GM12891 (cell line): Measurements from ENCODE around the gene SUMF1.

Experiments used
- DNase-seq: peaks from one replicate; pipeline ENCODE4 v3.0.0; 2011; ENCODE audit warnings: low spot score; ENCODE audit not compliant: insufficient read length
- FAIRE-seq: peaks from 2 replicates; lab custom pipeline; 2011; peaks lifted over from hg19 to GRCh38; lab: Jason Lieb, UNC
- PAX5 ChIP-seq: IDR thresholded peaks from 2 replicates; pipeline ENCODE4 v1.6.1; 2011; ENCODE audit warnings: low read length, moderate library complexity, mild to moderate bottlenecking; ENCODE audit not compliant: insufficient read depth, severe bottlenecking
- POLR2A ChIP-seq: IDR thresholded peaks from 2 replicates; pipeline ENCODE4 v1.6.1; 2011; ENCODE audit warnings: low read depth, low read length, control low read depth
- POLR2AphosphoS5 ChIP-seq: IDR thresholded peaks from 2 replicates; pipeline ENCODE4 v1.6.1; 2011; ENCODE audit warnings: low read depth, low read length, control low read depth
- POU2F2 ChIP-seq: IDR thresholded peaks from 2 replicates; pipeline ENCODE4 v1.6.1; 2011; ENCODE audit warnings: low read depth, mild to moderate bottlenecking, control low read depth, low read length, moderate library complexity
- SPI1 ChIP-seq: IDR thresholded peaks from 2 replicates; pipeline ENCODE4 v1.6.1; 2011; ENCODE audit warnings: low read depth, low read length, control low read depth
- TAF1 ChIP-seq: IDR thresholded peaks from 2 replicates; pipeline ENCODE4 v1.6.1; 2011; ENCODE audit warnings: low read depth, low read length, control low read depth

The SUMF1 gene

GRCh38 chr3:4314688-4315087 is 152.4 kb downstream of the SUMF1 start:
- FAIRE-seq (no peak), DNase-seq (no peak)
- TF ChIP-seq SPI1 (no peak), POLR2A (no peak), POLR2AphosphoS5 (no peak), POU2F2 (no peak), TAF1 (no peak), PAX5 (no peak)

DNA sequence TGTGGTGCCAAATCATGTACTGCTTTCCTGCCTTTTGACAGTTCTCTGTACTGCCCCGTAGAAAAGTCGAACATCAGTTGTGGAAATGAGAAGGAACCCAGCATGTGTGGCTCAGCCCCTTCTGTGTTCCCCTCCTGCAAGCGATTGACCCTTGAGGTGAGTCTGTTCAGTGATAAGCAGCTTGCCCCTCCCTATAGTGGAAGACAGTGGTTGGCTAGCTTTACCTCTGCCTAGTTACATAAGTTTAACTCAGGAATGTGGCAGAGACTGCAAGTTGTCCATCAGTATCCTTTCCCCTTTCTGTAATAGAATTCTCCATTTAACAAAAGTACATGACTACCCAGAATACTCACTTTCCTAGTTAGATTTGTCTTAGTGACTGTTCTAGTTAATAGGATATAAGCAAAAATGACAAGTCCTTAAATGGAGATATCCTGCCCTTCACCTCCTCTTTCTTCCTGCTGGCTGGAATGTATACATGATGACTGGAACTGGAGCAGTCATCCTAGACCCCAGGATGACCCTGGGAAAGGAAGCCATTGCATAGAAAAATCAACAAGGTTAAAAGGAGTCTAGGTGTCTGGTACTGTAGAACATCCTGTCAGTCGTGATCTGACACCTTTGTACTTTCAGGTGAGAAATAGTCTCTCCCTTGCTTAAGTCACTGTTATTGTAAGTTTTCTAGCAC is 153.3 kb downstream of the SUMF1 start:
- DNase-seq = no peak
- no peak for TF ChIP-seq POU2F2
- TF ChIP-seq TAF1 = no peak
- TF ChIP-seq PAX5 = no peak
- no peak for TF ChIP-seq POLR2A
- TF ChIP-seq POLR2AphosphoS5 = no peak
- no peak for TF ChIP-seq SPI1
- FAIRE-seq = peak; percentile 20

DNA sequence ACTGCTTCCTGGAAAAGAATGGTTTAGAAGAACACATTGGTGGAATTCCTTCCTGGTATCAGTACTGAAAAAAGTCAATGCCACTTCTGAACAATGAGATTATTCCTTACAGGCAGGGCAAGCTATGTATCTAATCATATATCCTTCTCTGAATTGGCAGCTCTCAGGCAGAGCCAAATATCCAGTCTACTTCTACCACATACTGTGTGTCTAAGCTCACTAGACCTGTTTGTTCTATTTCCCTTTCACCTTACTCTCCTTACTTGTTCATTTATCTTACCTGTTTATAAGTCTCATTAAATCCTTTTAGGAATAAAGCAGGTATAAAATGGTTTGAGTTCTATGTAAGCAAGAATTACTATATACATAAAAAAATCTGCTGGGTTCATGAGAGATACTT is 155.6 kb downstream of the SUMF1 start:
- TF ChIP-seq POU2F2 (no peak), POLR2A (no peak), POLR2AphosphoS5 (no peak), PAX5 (no peak)
- no peak for FAIRE-seq
- DNase-seq = no peak
